ENCODE measurements around the gene HBEGF. TPM values are rescaled to one million over a fixed set of nuclear protein-coding genes. Genes with fewer than 3 reads are reported as not detected.

The HBEGF gene
- total and polyA plus RNA-seq, 10 of the 15 experiments (the other 5 are each of a cell fraction or from before 2014, with no cell fraction given), result 0.87 to 3.1 (median 2.1) TPM

DNA sequence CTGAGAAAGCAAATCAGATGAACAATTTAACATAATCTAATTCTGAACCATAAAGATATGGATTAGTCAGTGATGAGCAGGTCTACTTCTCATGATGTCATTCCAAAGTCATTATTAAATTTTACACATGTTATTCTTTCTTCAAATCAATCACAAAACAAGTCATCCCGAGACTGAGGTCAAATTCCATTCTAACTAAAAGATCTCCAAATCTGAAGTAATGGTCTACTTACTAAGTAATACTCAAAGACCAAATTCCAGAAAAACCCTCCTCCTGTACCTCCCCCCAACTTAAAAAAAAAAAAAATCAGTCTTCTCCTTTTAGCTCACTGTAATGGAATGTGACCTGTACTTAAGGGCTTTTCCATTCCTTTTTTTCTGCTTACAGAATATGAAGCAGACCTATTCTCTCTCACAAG is 48.2 kb downstream of the HBEGF start:
- in situ Hi-C loops (cut with MboI), result no loop called here

More for the DNA sequence above, 48.2 kb downstream of the HBEGF start:
- Histone ChIP-seq H4K20me1 (ENCODE audit: control insufficient read depth, insufficient read depth) (no peaks in the 10 kb centered on the region), H3K4me3 (no peak overlapping the region), H3K4me1 (ENCODE audit: control insufficient read depth, insufficient read depth, low read length) (no peaks in the 10 kb centered on the region), H3K9me3 (replicated peaks; ENCODE audit: control insufficient read depth, insufficient read depth, low read length) (no peaks in the 10 kb centered on the region), H3K9ac (ENCODE audit: control insufficient read depth, insufficient read depth, low read length) (no peak overlapping the region), H2AFZ (ENCODE audit: control insufficient read depth, low read depth, low read length) (no peak overlapping the region), H3K36me3 (ENCODE audit: control insufficient read depth in 2 of 2, insufficient read depth in 2 of 2, low read length in 1 of 2) (peaks cover 0 to 9% of the 10 kb centered on the region in 2 experiments; a peak in 2 of 4 replicates), H3K27ac (ENCODE audit: control insufficient read depth, insufficient read depth) (no peak overlapping the region), H3K79me2 (ENCODE audit: control insufficient read depth, insufficient read depth, low read length) (peaks cover 54% of the 10 kb centered on the region), H3K27me3 (replicated peaks in 1 of 2; ENCODE audit: control insufficient read depth in 2 of 2, insufficient read depth in 2 of 2, low read length in 1 of 2) (no peaks in the 10 kb centered on the region), H3K4me2 (ENCODE audit: control insufficient read depth, insufficient read depth) (no peak overlapping the region)
- ChIA-PET CTCF (interaction anchor here (0.6 to 4.0 kb wide), 10 partner anchors 14 to 104 kb away, joined by 3 to 19 read pairs (median 4); partner anchors contain the start of gene HBEGF), SMC1A (ENCODE audit: uncharacterized antibody, unreplicated experiment) (interaction anchor here (0.6 to 1.5 kb wide), 6 partner anchors 15 to 54 kb away, joined by 3 to 7 read pairs (median 6); no protein-coding TSS in a partner anchor), POLR2A (interaction anchor here (0.7 kb wide), 1 partner anchor 42 kb away, joined by 4 read pairs; no protein-coding TSS in a partner anchor), RAD21 (ENCODE audit: unreplicated experiment) (interaction anchor here (0.6 to 1.0 kb wide), 3 partner anchors 48 to 428 kb away, joined by 3 to 5 read pairs (median 3); partner anchors contain the start of gene HBEGF)
- FAIRE-seq (no peak), DNase-seq (ENCODE audit: low read depth, low spot score) (no peak), ATAC-seq (no peak)
- BruUV-seq (replicated peaks), result no TSS peak
- TF ChIP-seq SRF (IDR thresholded peaks at IDR 0.05; ENCODE audit: low read depth in 2 of 2, low read length in 2 of 2), result no peak
- no peak for TF ChIP-seq SMAD1 (IDR thresholded peaks at IDR 0.05; ENCODE audit: low read depth, partially characterized antibody)
- TF ChIP-seq SIX5 (IDR thresholded peaks at IDR 0.05; ENCODE audit: low read depth, low read length, severe bottlenecking), result no peak
- no peak for TF ChIP-seq BACH1 (IDR thresholded peaks at IDR 0.05; ENCODE audit: borderline replicate concordance)
- TF ChIP-seq RB1 (IDR thresholded peaks at IDR 0.05; ENCODE audit: borderline replicate concordance), result no peak
- TF ChIP-seq, protein P1, sequence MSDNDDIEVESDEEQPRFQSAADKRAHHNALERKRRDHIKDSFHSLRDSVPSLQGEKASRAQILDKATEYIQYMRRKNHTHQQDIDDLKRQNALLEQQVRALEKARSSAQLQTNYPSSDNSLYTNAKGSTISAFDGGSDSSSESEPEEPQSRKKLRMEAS (IDR thresholded peaks at IDR 0.05; ENCODE audit: low read depth, low read length), result no peak
- no peak for TF ChIP-seq BCL11A (IDR thresholded peaks at IDR 0.05; ENCODE audit: low read depth, low read length)
- TF ChIP-seq CEBPB (IDR thresholded peaks at IDR 0.05; ENCODE audit: borderline replicate concordance in 1 of 2, low read depth in 2 of 2, low read length in 2 of 2), result no peak
- no peak for TF ChIP-seq ZNF384 (IDR thresholded peaks at IDR 0.05; ENCODE audit: borderline replicate concordance, low read depth, low read length)
- TF ChIP-seq, protein P2, sequence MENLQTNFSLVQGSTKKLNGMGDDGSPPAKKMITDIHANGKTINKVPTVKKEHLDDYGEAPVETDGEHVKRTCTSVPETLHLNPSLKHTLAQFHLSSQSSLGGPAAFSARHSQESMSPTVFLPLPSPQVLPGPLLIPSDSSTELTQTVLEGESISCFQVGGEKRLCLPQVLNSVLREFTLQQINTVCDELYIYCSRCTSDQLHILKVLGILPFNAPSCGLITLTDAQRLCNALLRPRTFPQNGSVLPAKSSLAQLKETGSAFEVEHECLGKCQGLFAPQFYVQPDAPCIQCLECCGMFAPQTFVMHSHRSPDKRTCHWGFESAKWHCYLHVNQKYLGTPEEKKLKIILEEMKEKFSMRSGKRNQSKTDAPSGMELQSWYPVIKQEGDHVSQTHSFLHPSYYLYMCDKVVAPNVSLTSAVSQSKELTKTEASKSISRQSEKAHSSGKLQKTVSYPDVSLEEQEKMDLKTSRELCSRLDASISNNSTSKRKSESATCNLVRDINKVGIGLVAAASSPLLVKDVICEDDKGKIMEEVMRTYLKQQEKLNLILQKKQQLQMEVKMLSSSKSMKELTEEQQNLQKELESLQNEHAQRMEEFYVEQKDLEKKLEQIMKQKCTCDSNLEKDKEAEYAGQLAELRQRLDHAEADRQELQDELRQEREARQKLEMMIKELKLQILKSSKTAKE (IDR thresholded peaks at IDR 0.05; ENCODE audit: low read depth, poor library complexity, severe bottlenecking), result no peak
- TF ChIP-seq RAD21 (IDR thresholded peaks at IDR 0.05; ENCODE audit: insufficient read depth, low read depth, low read length), result no peak
- no peak for TF ChIP-seq CREM (IDR thresholded peaks at IDR 0.05; ENCODE audit: low read depth)
- TF ChIP-seq RUNX3 (IDR thresholded peaks at IDR 0.05; ENCODE audit: low read length), result no peak
- intact Hi-C loops (cut with micrococcal nuclease; ENCODE audit: unreplicated experiment), result no loop called here
- 100% methylated on average over 1 of the region's 1 CpG for WGBS (ENCODE audit: insufficient coverage, insufficient replicate concordance, low lambda C conversion rate, missing lambda C conversion rate)

Measured in GM12878 (cell line).